Hepatocyte (in vitro differentiated cells): ENCODE measurements around the gene IDI1.

Source experiments
- CTCF ChIP-seq: fragments of 200-600 bp; sonication (generic); IDR thresholded peaks from 2 replicates; pipeline ENCODE4 v1.5.1; 2016; ENCODE audit warnings: antibody characterized with exemption, mild to moderate bottlenecking; ENCODE audit not compliant: poor library complexity
- EZH2 ChIP-seq: fragments of 200-600 bp; sonication (generic); IDR thresholded peaks from 2 replicates; pipeline ENCODE4 v1.6.1; 2016; ENCODE audit warnings: antibody characterized with exemption, mild to moderate bottlenecking, borderline replicate concordance

DNA sequence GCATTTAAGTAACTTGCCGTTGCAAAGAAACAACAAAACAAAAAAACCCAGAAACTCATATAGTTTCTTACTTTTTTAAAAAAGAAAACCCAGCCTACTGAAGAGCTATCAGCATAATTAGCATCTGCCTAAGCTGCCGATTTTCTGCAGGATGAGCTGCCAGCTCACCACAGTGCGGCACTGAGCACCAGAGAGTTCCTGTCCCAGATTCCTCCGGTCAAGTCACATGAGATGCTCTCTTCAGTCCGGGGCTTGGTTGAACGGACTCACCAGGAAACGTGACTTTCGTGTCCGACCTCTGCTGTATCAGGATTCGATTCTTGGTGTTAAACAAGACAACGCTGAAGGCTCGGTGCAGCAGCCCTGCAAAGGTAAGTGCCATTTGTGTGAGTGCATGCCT lies 26.5 kb downstream of the IDI1 start:
- TF ChIP-seq EZH2 (no peak), CTCF (no peak)
